Lower lobe of right lung (tissue), 2 donors: ENCODE data around the gene CRIP2. TPM values are rescaled to one million over a fixed set of nuclear protein-coding genes. Genes with fewer than 3 reads are reported as not detected.

Experiments
- ATAC-seq, 2 donors: fragments of 200-7000 bp; cut with Tn5 transposase; one replicate each; pipeline ENCODE4 v1.9.1; 2020 to 2022; ENCODE audit warnings: mild to moderate bottlenecking in 2 of 2, moderate library complexity in 2 of 2
- DNase-seq: peaks from one replicate; pipeline ENCODE4 v3.0.0-alpha.2; 2020
- H3K27ac ChIP-seq: fragments of 200-600 bp; one replicate; pipeline ENCODE4 v1.8.0; 2022
- H3K27me3 ChIP-seq: fragments of 200-600 bp; one replicate; pipeline ENCODE4 v1.8.0; 2022; ENCODE audit warnings: low read depth
- H3K36me3 ChIP-seq: fragments of 200-600 bp; one replicate; pipeline ENCODE4 v1.8.0; 2022; ENCODE audit warnings: mild to moderate bottlenecking
- H3K4me1 ChIP-seq: fragments of 200-600 bp; one replicate; pipeline ENCODE4 v1.8.0; 2022
- H3K4me3 ChIP-seq: fragments of 200-600 bp; one replicate; pipeline ENCODE4 v1.8.0; 2022; ENCODE audit warnings: mild to moderate bottlenecking
- H3K9me3 ChIP-seq: fragments of 200-600 bp; one replicate; pipeline ENCODE4 v1.8.0; 2022
- intact Hi-C: fragments of 100-400 bp; cut with DNase I; formaldehyde crosslinking; loops from one replicate; pipeline ENCODE4 v1.11.0; 2022
- total RNA-seq: library from RNA; stranded (reverse); fragmentation: NEBNext Ultra II Directional; extraction: Animal tissue kit (Norgen Biotek cat#: 25700); gene quantifications from one replicate; pipeline ENCODE4 v1.2.1, GENCODE V29; 2021
- TF ChIP-seq, protein P1 (sequence below): fragments of 200-600 bp; IDR thresholded peaks from one replicate; pipeline ENCODE4 v1.8.0; 2022; ENCODE audit warnings: antibody characterized with exemption, mild to moderate bottlenecking
- donor health status: DM: no; HTN: yes; CAD: no; lungs with severe emphysema.

CRIP2 gene
- total RNA-seq, 1 donor from 2014 or later = 143 TPM

DNA sequence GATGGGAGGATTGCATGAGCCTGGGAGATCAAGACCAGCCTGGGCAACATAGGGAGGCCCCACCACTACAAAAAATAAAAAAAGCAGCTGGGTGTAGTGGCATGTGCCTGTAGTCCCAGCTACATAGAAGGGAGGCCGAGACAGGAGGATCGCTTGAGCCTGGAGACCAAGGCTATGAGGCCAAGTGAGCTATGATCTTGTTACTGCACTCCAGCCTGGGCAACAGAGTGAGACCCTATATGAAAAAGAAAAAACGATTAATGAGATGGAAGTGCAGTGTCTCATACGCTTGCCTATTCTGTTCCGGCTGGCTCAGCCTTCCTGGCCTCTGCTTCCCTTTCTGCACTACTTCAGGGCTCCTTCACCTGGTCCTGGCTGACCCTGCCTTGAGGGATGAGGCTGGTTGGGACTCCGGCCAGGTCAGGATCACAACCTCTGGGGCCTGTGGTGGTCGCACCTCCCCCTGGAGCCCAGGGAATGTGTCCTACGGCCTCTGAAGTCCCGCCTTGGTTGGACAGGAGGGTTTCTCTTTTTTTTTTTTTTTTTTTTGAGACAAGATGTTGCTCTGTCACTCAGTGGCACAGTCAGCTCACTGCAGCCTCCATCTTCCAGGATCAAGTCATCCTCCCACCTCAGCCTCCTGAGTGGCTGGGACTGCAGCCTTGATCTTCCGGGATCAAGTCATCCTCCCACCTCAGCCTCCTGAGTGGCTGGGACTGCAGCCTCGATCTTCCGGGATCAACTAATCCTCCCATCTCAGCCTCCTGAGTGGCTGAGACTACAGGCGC lies 27.1 kb downstream of the CRIP2 start:
- no peak overlapping the region for H3K4me3 ChIP-seq
- no peak for ATAC-seq
- no peak overlapping the region for H3K27ac ChIP-seq
- intact Hi-C loops = no loop called here
- TF ChIP-seq, protein P1, sequence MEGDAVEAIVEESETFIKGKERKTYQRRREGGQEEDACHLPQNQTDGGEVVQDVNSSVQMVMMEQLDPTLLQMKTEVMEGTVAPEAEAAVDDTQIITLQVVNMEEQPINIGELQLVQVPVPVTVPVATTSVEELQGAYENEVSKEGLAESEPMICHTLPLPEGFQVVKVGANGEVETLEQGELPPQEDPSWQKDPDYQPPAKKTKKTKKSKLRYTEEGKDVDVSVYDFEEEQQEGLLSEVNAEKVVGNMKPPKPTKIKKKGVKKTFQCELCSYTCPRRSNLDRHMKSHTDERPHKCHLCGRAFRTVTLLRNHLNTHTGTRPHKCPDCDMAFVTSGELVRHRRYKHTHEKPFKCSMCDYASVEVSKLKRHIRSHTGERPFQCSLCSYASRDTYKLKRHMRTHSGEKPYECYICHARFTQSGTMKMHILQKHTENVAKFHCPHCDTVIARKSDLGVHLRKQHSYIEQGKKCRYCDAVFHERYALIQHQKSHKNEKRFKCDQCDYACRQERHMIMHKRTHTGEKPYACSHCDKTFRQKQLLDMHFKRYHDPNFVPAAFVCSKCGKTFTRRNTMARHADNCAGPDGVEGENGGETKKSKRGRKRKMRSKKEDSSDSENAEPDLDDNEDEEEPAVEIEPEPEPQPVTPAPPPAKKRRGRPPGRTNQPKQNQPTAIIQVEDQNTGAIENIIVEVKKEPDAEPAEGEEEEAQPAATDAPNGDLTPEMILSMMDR = no peak
- DNase-seq = no peak
- no peaks in the 10 kb centered on the region for H3K9me3 ChIP-seq
- H3K36me3 ChIP-seq = peaks cover 14% of the 10 kb centered on the region
- no peaks in the 10 kb centered on the region for H3K4me1 ChIP-seq
- no peaks in the 10 kb centered on the region for H3K27me3 ChIP-seq

DNA sequence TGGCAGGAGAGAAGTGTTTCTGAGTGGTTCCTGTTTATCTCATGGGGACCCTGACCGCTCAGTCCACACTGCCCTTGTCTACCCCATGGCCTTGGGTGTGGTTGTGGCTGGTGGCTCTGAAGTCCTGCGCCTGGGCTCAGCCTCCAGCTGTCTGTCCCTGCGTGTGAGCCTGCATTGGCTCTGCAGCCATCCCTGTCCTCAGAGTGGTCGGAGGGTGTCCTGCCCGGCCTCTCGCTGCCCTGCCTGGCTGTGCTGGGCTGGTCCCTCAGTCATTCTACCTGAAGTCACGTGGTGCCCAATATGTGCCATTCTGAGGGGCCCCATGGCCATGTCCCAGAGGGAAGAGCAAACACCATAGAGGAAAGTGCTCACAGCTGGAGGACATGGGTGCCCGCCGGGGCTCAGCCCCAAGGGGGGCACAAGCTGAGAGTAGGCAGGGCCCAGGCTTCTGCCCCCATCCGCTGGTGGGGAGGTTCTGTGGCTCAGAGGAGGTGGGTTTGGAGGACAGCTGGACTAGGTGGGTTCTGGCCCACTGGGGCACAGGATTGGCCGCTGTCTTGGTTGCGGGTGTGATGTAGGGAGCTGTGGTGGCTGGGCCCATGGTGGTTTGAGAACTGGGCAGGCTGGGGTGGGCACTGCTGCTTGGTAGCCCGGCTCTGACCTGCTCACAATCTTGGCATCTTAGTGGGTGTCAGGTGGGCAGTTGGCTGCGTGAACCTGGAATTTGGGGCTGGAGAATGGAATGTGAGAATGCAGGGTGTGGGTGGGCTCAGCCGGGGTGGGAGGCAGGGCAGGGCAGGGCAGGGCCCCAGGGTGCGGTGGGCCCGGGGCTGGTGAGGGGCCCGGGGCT lies 28.1 kb downstream of the CRIP2 start:
- intact Hi-C loops = no loop called here
- Histone ChIP-seq H3K9me3 (no peaks in the 10 kb centered on the region), H3K36me3 (peaks cover 14% of the 10 kb centered on the region), H3K27me3 (peaks cover 6% of the 10 kb centered on the region), H3K4me3 (no peak overlapping the region), H3K27ac (no peak overlapping the region), H3K4me1 (no peaks in the 10 kb centered on the region)
- no peak for ATAC-seq
- TF ChIP-seq, protein P1 = no peak
- DNase-seq = no peak

DNA sequence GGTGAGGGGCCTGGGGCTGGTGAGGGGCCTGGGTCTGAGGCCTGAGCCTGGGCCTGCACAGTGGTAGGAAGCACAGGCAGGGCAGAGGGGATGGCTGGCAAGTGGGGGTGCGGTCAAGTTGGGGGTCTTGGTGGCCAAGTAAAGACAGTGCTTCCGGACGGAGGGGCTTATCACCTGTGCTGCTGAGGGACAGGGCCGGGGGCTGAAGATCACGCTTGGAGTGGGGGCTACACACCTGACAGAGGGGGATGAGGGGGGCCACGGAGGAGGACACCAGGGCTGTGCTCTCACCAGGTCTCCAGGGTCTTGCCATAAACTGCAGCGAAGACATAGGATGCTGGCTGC lies 28.6 kb downstream of the CRIP2 start:
- ATAC-seq = no peak
- Histone ChIP-seq H3K27ac (no peak overlapping the region), H3K36me3 (peaks cover 13% of the 10 kb centered on the region), H3K27me3 (peaks cover 12% of the 10 kb centered on the region), H3K4me3 (no peak overlapping the region), H3K9me3 (no peaks in the 10 kb centered on the region), H3K4me1 (no peaks in the 10 kb centered on the region)
- TF ChIP-seq, protein P1 = no peak
- no peak for DNase-seq
- intact Hi-C loops = no loop called here

DNA sequence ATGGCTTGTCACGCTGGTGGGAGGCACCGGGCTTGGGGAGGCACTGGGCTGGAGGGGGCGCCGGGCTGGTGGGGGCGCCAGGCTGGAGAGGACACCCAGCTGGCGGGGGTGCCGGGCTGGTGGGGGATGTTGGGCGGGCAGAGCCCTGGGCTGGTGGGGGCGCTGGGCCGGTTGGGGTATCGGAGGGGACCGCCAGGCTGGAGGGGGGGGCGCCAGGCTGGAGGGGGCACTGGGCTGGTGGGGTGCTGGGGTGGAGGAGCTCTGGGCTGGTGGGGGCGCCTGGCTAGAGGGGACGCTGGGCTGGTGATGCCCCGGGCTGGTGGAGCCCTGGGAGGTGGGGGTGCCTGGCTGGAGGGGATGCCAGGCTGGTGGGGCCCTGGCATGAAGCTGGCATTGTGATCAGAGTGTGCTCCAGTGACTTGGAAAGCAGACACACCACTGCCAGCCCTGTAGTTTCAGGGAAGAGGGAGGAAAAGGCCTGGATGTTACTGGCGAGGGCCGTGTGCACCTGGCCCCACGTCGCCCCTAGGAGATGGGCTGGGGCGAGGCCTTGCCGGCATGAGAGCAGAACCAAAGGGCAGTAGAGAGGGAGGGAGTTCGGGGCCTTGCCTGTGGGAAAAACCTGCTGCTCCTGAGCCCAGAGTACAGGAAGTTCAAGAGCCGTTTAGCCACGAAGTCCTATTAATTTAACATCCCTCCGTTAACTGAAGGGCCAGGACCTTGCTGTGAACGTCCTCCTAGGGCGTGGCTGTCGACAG lies 29.5 kb downstream of the CRIP2 start:
- Histone ChIP-seq H3K4me1 (no peaks in the 10 kb centered on the region), H3K36me3 (peaks cover 5% of the 10 kb centered on the region), H3K9me3 (no peaks in the 10 kb centered on the region), H3K27me3 (peaks cover 21% of the 10 kb centered on the region), H3K4me3 (no peak overlapping the region), H3K27ac (no peak overlapping the region)
- DNase-seq (no peak), ATAC-seq (peak; percentile 1 to 3)
- intact Hi-C loops = no loop called here
- TF ChIP-seq, protein P1 = no peak

DNA sequence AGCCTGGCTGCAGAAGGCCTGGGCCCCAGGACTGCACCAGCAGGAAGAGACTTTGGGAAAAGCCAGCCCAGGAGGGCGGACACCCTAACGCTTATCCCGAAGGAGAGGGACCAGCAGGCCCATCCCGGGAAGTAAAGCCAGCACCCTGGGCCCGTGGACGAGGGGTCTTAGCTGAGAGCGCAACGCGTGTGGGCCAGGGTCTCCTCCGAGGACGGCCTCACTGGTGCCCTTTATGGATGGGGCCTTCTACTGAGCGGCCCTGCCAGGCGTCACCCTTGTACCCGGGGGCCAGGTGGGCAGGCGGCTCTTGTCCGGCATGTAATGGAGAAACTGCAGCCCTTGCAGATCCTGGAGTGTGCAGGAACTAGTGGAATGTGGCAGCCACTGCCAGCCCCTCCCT lies 30.5 kb downstream of the CRIP2 start:
- ATAC-seq = no peak
- TF ChIP-seq, protein P1 = no peak
- no peaks in the 10 kb centered on the region for H3K9me3 ChIP-seq
- no peak for DNase-seq
- H3K27me3 ChIP-seq = peaks cover 29% of the 10 kb centered on the region
- no peak overlapping the region for H3K4me3 ChIP-seq
- intact Hi-C loops = no loop called here
- no peaks in the 10 kb centered on the region for H3K4me1 ChIP-seq
- no peak overlapping the region for H3K27ac ChIP-seq
- H3K36me3 ChIP-seq = no peaks in the 10 kb centered on the region
